Fibroblast of skin of left biceps (primary cell): ENCODE data around the gene SOX13.
A peak's percentile ranks its signal among the peaks of the same experiment; 100 is the strongest.

ENCODE experiments used
- DNase-seq, 2 experiments: peaks; one replicate each; pipeline ENCODE4 v3.0.0-alpha.2; 2013; ENCODE audit warnings: low read depth in 2 of 2

SOX13 gene

DNA sequence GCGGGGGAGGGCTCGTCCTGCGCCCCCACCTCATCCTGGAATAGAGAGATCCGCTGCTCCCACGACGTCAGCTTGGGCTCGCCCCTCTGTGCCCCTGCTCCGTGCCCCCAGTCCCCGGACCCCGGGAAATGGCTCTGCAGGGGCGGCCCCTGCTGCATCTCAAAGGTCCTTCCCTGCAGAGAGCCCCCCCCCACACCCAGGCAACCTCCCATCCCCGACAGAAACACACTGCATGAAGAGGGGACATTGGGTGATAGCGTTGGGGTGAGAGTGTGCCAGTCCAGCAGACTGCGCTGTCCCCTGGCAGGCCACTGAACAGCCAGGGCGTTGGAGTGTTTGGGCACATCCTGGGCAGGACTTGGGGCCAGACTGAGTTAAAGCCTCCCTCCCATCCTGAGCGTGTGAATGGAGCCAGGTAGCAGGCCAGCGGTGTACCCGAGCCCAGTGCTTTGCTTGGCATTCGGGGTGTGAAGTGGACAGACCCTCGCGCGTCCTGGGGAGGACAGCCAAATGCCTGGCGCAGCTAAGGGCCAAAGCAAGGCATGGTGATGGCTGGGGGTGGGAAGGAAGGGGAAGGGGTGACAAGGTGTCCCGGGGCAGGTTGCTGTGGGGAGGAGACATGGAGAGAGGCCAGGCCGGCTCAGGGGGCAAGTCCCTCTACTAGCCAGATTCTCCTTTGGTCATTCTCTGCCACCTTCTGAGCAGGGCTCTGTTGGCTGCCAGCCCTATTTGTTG lies 79.6 kb downstream of the SOX13 start:
- no peak for DNase-seq

DNA sequence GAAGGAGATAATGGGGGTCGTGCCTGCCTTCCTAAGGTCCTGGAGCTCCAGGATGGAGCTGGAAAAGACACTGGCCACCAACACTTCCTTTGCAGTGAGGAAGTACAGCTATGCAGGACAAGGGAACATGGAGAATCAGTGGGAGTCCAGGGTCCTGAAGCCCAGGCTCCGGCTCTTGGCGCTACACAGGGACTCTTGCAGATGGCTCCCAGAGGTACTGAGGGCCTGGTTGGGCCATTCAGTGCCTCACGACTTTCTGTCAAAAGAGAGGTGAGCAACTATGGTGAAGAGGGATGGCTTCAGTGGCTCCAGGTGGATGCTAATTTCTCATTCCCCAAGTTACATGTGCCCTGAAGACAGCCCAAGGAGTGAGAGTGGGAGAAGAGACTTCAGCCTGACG lies 80.8 kb downstream of the SOX13 start:
- DNase-seq = no peak

DNA sequence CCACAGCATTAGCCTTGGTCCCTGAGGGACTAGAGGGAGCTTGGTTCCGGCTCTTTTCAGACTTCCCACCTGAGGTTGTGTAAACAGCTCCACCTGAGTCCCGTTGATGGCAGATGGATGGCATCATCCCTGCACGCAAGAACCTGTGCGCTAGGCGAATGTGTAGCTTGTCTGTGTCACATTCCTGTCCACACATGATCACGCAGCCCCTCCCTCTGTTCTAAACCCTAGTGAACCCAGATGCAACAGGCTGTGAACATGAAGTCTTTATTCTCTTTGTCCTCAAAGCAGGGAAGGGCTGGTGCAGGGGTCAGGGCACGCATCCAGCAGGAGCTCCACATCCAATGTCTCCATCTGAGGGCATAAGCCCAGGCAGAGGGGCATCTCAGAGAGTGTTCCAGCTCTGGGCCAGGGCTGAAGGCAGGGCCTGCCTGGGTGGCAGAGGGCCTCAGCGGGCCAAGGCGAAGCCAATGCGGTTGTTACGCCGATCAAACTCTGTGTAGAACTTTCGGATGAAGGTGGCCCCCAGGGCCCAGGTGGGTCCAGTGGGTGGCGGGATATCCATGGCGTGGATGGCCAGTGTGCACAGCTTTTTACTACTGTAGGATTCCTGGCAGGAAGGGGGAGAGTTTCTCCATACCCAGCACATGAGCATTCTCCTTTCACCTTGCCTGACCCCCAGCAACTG lies 81.8 kb downstream of the SOX13 start:
- no peak for DNase-seq

DNA sequence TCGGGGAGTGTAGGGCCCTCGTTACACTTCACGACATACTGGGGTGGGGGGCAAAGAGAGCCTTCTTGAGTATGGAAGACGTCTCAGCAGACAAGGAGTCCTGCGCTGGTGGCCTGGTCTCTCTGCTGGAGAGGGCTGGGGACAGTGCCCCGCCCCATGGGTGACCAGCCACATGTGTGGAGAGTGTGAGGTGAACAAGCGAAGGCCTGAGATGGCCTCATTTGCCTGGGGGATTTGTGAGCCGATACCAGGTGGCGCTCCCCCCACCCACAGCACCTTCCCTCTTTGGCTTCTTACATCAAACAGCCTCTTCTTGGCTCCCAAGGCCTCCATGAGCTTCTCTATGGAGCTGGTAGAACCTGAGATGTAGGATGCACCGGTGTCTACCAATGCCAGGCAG lies 83.0 kb downstream of the SOX13 start:
- DNase-seq = no peak

DNA sequence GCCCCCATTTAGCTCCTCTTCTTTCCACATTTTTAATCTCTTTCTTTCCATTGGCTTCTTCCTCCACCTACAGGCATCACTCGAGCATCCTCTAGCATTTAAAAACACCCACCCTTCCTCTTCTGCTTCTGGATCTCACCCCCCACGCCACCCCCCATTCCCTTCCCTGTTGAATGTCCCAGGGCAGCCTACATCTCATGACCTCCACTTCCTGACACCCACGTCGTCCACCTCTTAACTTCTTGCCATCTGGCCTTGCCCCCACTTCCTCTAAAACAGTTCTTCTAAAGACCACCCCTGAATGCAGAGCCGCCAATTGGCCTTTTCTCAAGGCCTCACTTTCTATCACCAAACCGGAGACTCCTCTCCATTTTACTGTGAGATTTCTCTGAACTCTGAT lies 85.0 kb downstream of the SOX13 start:
- no peak for DNase-seq

DNA sequence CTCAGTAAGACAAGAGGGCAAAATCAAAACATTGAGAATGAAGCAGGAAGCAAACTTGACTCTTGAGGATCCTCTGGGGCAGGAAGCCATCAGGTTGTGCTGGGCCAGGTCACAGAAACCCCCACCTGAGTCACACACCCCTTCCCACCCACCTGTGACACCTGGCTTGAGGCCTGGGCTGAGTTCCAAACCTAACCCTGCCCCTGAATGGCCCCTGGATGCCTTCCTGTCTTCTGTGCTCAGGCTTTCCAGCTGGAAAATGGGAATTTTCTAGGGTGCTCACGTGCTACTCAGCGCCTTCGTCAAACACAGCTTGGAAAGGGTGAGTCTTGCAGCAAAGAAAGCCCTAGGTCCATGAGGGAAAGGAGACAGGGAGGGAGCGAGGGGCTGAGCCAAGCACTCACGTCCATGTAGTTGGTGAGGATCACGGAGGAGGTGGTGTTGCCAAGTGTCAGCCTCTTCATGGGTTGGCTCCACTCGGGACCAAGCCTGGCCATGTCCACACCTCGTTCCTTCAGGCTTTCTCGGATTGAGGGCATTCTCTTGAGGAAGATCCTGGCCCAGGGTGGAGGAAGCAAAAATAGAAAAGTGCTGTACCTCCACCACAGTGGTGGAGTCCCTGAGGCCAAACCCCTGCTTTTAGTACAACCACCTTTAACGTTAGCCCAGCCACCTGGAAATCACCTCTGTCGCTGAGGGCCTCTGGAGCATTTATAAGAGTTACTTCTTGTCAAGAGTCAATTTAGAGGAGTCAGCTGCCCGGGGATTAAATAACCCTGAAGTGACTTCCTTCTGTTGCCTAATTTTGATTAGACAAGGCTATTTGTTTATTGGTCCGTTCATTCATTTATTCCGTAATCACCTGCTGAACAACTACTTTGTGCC lies 88.9 kb downstream of the SOX13 start:
- DNase-seq = no peak

DNA sequence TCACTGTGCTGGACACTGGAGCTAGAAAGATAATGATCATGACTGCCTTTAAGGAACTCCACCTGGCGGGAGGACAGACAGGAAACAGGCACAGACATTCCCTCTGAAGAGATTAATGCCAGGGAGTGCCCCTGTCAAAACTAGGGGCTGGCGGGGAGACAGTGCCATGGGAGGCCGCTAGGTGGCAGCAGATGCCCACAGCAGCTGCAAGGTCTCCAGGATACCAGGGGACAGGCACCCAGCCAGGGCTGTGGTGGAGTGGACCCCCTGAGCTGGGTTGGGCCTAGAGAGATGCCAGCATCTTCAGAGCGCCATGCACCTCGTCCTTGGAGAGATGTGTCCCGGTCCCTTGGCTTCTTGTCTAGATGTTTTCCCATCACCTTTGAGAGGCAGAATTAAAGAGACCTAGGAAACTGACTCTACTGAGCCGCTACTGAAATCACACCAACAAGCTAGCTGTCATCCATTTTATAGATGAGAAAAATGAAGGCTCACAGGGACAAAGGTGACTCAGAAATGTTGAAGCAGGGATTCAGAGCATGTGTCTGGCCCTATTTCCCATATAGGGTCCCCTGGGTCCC lies 89.7 kb downstream of the SOX13 start:
- peak in 1 of 2 experiments; percentile 18 for DNase-seq

DNA sequence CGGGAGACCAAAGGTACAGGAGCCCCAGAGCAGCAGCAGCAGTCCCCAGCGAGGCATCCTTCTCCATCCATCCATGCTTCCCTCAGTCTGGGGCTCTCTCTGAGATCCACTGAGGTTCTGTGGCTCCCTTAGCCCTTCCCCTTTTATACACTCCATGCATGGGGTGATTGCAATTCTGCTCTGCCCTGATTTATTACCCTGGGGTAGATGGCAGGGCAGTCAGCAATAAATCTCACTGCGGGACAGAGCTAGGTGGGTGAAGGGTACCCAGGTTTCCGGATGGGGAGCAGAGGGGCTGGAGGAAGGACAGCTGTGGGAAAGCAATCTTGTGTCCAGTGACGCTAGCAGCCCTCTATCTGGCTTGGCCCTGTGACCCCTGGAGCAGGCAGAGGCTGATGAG lies 93.3 kb downstream of the SOX13 start, which contains the start of gene REN:
TSS of gene REN (minus strand) at position 119 of the 400 bp plus-strand sequence. CDS start at position 75, 44 bp downstream.
- DNase-seq = no peak

DNA sequence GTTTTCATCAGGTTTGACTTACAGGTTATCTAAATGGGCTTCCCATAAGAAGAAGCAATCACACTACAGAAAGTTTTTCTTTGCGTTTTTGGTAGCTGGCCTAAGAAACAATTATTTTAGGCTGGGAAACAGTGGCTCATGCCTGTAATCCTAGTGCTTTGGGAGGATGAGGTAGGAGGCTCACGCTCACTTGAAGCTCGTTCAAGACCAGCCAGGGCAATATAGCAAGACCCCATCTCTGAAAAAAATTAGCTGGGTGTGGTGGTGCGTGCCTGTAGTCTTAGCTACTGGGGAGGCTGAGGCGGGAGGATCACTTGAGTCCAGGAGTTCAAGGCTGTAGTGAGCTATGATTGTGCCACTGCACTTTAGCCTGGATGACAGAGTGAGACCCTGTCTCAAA lies 94.8 kb downstream of the SOX13 start:
- DNase-seq = no peak

DNA sequence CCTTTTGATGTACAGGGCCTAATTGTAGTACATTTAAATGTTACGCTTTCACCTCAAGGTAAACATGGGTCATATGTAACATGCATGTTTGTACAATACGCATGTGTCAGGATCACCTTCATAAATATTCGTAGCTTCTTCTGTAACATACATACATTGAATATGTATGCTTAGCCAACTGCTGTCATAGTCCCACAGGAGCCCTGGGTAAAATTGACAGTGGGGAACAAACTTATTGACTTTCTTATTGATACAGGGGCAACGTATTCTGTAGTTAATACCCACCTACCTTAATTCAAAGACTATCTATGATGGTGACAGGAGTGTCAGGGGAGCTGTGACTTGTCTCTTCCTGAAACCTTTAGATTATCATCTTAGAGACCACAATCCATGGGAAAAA lies 96.9 kb downstream of the SOX13 start:
- no peak for DNase-seq

DNA sequence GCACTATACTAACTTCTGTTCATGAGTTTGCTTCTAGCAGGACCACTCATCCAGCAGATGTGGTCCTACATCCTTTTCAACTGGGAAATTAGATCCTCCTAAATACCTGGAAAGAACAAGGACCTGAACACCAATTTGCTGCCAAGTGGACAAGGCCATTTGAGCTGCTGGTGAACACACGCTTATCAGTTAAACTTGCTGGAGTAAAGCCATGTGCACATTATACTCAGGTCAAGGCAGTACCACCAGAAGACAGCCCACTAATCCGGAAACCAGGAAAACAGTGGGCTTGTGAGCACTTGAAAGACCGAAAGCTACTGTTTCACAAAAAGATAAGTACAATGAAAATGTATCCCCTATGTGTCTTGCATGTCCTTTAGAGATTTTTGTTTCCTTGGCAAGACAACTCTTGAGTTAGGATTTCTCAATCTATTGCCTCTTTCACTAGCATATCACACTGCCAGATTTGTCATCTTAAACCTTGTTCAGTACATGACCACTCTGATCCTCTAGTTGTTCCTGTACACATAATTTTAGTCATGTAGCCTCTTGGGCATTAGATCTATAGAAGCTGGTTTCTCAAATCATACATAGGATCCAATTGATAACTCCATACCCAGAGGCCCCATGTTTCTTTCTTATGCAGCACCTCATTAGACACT lies 97.7 kb downstream of the SOX13 start:
- DNase-seq = no peak

DNA sequence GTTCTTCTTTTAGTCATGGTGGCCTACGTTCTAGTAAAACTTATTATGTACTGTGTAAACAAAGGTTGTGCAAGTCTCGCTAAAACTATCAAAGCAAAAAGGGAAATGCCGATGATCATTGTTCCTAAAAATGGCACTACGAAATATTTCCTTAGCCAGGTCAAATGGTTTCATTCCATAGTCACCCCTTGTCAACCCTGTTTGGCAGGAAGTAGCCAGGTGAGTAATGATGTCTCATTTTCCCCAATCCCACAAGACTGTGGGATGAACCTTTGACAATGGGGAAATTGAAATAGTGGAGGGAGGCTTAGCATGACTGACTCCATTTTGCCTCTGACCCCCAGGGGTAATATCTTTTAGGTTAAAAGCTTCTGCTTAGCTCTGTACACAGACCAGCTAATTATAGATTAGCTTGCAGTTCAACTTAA lies 98.8 kb downstream of the SOX13 start:
- DNase-seq = no peak

DNA sequence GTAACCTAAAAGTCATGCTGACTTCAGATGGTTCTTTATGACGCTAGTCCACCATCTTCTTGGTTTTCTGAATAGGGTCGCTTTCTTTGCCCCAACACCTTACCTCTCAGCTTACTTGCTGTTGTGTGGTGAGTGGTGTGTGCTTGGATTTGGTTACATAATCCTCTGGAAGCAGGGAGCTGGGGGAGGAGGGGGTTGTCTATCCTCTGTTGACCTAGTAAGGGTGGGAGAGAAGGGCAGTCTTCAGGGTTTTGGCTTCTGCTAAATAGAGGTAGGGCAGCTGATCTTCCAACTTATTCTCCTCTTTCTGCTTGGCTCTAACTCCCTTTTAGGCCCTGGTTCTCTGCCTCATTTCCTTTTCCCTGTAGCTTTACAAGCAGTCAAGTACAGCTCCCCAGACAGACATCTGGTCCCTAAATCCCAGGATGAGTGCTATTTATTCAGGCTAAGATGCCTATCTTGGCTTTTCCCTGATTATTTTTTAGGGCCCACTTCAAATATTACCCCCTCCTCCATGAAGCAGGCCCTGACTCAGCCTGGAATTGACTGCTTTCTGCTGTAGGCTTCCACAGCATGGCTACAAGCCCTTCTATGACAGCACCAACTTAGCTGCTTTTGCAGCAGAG lies 99.6 kb downstream of the SOX13 start:
- no peak for DNase-seq

DNA sequence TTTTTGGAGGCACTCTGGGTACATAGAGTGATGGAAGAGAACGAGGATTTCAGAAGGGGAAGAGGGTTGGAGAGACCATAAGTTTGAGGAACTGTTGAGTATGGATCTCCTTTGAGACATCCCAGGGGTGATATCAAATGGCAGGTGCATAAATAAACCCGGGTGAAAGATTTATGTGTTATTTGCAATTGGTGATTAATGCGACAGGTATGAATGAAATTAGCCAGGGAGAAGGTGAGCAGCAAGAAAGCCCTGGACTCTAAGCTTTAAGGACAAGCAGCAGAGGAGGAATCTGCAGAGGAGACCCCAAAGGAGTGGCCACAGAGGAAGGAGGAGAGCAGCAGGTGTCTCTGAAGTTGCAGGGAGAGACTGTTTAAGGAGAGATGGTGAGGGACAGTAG lies 102.0 kb downstream of the SOX13 start:
- DNase-seq = no peak

DNA sequence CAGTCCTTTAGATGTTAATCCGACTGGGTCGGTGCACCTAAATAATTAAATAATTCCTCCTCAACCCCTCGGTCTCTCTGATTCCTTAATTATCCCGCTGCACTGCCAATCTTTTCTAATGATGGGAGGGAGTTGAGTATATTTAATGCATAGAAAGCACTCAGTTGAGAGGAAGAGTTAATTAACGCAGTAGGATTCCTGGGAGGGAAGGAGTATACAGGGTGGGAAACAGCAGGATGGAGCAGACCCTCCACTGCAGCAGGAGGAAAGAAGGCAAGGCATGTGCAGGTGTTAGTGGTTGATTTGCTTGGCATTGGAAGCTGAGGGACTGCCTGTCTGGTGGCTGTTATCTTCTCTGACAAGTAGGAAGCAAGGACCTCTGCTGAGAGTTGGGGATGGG lies 103.1 kb downstream of the SOX13 start:
- DNase-seq = no peak

DNA sequence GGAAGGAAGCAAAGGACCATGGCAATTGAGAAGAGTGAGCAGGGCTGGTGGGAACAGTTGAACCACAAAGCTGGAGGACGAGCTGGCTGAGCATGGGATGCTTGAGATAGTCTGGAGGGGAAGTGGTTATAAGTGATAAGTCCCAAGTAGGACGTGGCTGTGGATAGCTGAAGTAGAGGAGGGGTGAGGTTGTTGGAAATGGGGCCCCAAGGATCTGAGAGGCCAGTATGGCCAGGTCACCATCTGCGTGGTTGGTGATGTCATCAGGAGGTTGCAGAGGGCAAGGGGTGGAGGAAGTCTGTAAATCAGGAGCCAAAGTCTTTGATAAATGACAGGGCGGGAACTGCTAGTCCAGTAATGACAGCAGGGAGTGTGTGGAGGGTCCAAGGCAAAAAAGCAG lies 104.2 kb downstream of the SOX13 start:
- DNase-seq = no peak
